Cardiac fibroblast (primary cell): ENCODE measurements around the gene EXOC6B.

ENCODE experiments used
- DNase-seq, 2 donors: peaks; one replicate each; pipeline versions ENCODE4 v3.0.0 to v3.0.0-alpha.2; 2010; ENCODE audit warnings: low read depth in 2 of 2
- H3K4me3 ChIP-seq, 2 donors: replicated peaks in 1 of 2; 1 replicate in 1 of 2; 2 replicates in 1 of 2; pipeline ENCODE4 v1.5.1; 2011; ENCODE audit warnings: low read depth in 2 of 2, low read length in 2 of 2, mild to moderate bottlenecking in 2 of 2, moderate library complexity in 1 of 2
- CTCF ChIP-seq: IDR thresholded peaks from one replicate; pipeline ENCODE4 v1.5.1; 2011; ENCODE audit warnings: low read depth, mild to moderate bottlenecking, low read length, inconsistent platforms

Gene EXOC6B

DNA sequence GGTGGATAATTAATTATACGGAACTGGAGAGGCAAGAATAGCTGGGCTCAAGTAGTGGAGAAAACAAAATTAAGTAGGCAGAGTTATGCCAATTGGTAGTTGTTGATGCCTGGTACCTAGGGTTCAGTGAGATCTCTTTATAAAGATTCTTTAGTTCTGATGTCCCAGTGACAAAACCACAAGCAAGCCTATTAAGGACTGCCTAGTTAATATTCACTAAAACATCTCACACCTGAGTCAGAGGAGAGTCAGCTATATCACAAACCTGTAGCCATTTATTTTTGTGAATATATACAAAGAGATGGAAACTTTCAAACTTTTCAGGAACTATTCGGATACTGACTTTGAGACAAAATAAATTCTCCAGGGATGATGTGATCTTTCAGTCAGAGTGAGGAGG lies 464.3 kb downstream of the EXOC6B start:
- no peak overlapping the region for H3K4me3 ChIP-seq
- TF ChIP-seq CTCF = no peak
- DNase-seq = no peak

DNA sequence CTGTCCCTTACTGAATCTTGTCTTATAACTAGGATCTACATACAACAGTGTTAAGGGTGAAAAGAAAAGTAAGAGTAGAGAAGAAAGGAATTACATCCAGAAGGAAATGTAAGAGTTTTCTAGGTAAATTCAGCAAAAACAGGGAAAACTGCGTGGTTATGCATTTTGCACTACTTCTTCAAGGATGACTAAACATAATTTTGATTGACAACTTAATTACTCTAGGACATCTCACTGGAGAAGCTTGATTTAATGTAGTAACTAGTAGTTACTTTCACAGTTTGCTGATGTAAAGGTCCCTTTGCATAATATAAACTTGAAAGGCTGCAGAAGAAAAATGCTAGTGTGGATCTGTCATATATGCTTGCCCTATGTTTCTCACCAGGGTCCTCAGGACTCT lies 464.8 kb downstream of the EXOC6B start:
- DNase-seq = no peak
- TF ChIP-seq CTCF = no peak
- H3K4me3 ChIP-seq = no peak overlapping the region

GRCh38 chr2:72350852-72351251 lies 475.0 kb downstream of the EXOC6B start:
- TF ChIP-seq CTCF = no peak
- H3K4me3 ChIP-seq = no peak overlapping the region
- no peak for DNase-seq

- H3K4me3 ChIP-seq = no peak overlapping the region
- no peak for TF ChIP-seq CTCF
- no peak for DNase-seq
Observed at GRCh38 chr2:72349016-72349415, 476.8 kb downstream of the EXOC6B start.

DNA sequence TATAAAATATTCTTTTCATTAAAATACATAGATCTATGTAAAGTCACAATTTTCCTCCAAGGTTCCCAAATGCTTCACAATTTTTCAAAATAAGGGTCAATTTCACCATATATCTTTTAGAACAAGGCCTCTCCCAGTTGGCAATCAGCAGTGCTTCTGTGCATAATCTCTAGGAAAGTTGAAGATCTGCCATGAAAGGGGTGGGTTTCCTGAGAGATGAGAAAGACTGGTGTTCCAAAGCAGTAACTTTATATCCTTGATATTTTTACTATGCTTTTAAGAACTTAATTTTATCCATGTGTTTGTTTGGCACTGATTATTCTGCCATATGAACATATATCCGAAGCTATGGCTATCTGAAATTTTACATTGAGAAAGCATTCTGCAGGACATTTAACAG lies 478.8 kb downstream of the EXOC6B start:
- TF ChIP-seq CTCF = no peak
- no peak for DNase-seq
- H3K4me3 ChIP-seq = no peak overlapping the region

- no peak for TF ChIP-seq CTCF
- H3K4me3 ChIP-seq = no peak overlapping the region
- DNase-seq = no peak
Observed at GRCh38 chr2:72341639-72342038, 484.2 kb downstream of the EXOC6B start.

- DNase-seq = no peak
Observed at GRCh38 chr2:72340665-72341064, 485.2 kb downstream of the EXOC6B start.

More at GRCh38 chr2:72340665-72341064, 485.2 kb downstream of the EXOC6B start:
- no peak overlapping the region for H3K4me3 ChIP-seq
- no peak for TF ChIP-seq CTCF
